Measurements from ENCODE around the gene MARK2. TPM values are rescaled to one million over a fixed set of nuclear protein-coding genes. Genes with fewer than 3 reads are reported as not detected.

The MARK2 gene
- total and polyA plus RNA-seq, 10 of the 15 experiments (the other 5 are each of a cell fraction or from before 2014, with no cell fraction given): 0.19 to 29.5 (median 13.2) TPM

- Histone ChIP-seq H3K9me3 (replicated peaks; ENCODE audit: control insufficient read depth, insufficient read depth, low read length) (no peaks in the 10 kb centered on the region), H3K4me2 (ENCODE audit: control insufficient read depth, insufficient read depth) (no peak overlapping the region), H3K27me3 (replicated peaks in 1 of 2; ENCODE audit: control insufficient read depth in 2 of 2, insufficient read depth in 2 of 2, low read length in 1 of 2) (no peaks in the 10 kb centered on the region), H3K27ac (ENCODE audit: control insufficient read depth, insufficient read depth) (no peak overlapping the region; the same call in 1 of the 2 replicates), H3K9ac (ENCODE audit: control insufficient read depth, insufficient read depth, low read length) (no peak overlapping the region), H3K4me3 (no peak overlapping the region), H3K79me2 (ENCODE audit: control insufficient read depth, insufficient read depth, low read length) (peaks cover 60% of the 10 kb centered on the region), H3K36me3 (ENCODE audit: control insufficient read depth in 2 of 2, insufficient read depth in 2 of 2, low read length in 1 of 2) (peaks cover 3 to 8% of the 10 kb centered on the region in 2 experiments), H2AFZ (ENCODE audit: control insufficient read depth, low read depth, low read length) (no peak overlapping the region), H4K20me1 (ENCODE audit: control insufficient read depth, insufficient read depth) (peaks cover 9% of the 10 kb centered on the region), H3K4me1 (ENCODE audit: control insufficient read depth, insufficient read depth, low read length) (peaks cover 56% of the 10 kb centered on the region)
- ATAC-seq (no peak), FAIRE-seq (no peak), DNase-seq (ENCODE audit: low read depth, low spot score) (no peak)
- ChIA-PET SMC1A (ENCODE audit: uncharacterized antibody, unreplicated experiment) (interaction anchor here (13.9 kb wide), 1 partner anchor 29 kb away, joined by 153 read pairs; the partner anchor contains the start of gene MARK2), POLR2A (interaction anchor here (0.8 kb wide), 1 partner anchor 18 kb away, joined by 5 read pairs; no protein-coding TSS in a partner anchor), CTCF (interaction anchor here (2.3 to 3.4 kb wide), 2 partner anchors 27 to 32 kb away, joined by 7 to 46 read pairs; no protein-coding TSS in a partner anchor), RAD21 (ENCODE audit: unreplicated experiment) (interaction anchor here (0.8 to 2.2 kb wide), 2 partner anchors 28 to 31 kb away, joined by 3 to 21 read pairs; partner anchors contain the start of gene MARK2)
- 95% methylated on average over 7 of the region's 7 CpGs for WGBS (ENCODE audit: insufficient coverage, insufficient replicate concordance, low lambda C conversion rate, missing lambda C conversion rate)
- TF ChIP-seq MAX (IDR thresholded peaks at IDR 0.05; ENCODE audit: low read depth, low read length): no peak
- TF ChIP-seq STAT3 (IDR thresholded peaks at IDR 0.05; ENCODE audit: low read depth, low read length): no peak
- TF ChIP-seq BCLAF1 (IDR thresholded peaks at IDR 0.05): no peak
- no peak for TF ChIP-seq BACH1 (IDR thresholded peaks at IDR 0.05; ENCODE audit: borderline replicate concordance)
- no peak for TF ChIP-seq IRF5 (IDR thresholded peaks at IDR 0.05; ENCODE audit: borderline replicate concordance)
- TF ChIP-seq, protein P1, sequence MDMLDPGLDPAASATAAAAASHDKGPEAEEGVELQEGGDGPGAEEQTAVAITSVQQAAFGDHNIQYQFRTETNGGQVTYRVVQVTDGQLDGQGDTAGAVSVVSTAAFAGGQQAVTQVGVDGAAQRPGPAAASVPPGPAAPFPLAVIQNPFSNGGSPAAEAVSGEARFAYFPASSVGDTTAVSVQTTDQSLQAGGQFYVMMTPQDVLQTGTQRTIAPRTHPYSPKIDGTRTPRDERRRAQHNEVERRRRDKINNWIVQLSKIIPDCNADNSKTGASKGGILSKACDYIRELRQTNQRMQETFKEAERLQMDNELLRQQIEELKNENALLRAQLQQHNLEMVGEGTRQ (IDR thresholded peaks at IDR 0.05; ENCODE audit: borderline replicate concordance, low read depth, low read length): no peak
- no TSS peak for BruUV-seq (replicated peaks)
- intact Hi-C loops (cut with micrococcal nuclease; ENCODE audit: unreplicated experiment): no loop called here
- in situ Hi-C loops (cut with MboI): no loop called here
Measured at GRCh38 chr11:63869171-63869591, 30.3 kb downstream of the MARK2 start.

Measured in GM12878 (cell line).